ENCODE data around the gene NPEPPS.
"Not testable (repeated sequence)": the region's sequence is repeated elsewhere in the genome, so short reads cannot be mapped to it uniquely, and the experiment has no call there.

DNA sequence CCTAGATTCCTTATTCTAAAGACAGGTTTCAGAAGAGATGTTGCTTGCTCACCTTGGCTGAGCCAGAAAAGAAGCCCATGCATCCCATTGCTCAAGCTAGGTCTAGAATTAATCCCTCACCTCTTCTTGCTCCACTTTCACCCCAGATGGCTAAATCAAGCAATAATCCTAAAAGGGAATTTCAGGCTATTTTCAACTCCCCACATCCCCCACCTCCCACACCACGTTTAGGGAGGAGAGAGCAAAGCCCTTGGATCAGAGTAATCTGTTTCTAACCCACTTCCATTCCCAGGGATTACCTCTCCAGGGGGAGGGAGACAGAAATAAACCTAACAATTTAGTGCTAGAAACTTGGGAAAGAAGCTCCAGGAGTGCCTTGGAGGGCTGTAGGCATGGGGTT lies 31.8 kb upstream of the NPEPPS start:
- TF ChIP-seq, protein P1, sequence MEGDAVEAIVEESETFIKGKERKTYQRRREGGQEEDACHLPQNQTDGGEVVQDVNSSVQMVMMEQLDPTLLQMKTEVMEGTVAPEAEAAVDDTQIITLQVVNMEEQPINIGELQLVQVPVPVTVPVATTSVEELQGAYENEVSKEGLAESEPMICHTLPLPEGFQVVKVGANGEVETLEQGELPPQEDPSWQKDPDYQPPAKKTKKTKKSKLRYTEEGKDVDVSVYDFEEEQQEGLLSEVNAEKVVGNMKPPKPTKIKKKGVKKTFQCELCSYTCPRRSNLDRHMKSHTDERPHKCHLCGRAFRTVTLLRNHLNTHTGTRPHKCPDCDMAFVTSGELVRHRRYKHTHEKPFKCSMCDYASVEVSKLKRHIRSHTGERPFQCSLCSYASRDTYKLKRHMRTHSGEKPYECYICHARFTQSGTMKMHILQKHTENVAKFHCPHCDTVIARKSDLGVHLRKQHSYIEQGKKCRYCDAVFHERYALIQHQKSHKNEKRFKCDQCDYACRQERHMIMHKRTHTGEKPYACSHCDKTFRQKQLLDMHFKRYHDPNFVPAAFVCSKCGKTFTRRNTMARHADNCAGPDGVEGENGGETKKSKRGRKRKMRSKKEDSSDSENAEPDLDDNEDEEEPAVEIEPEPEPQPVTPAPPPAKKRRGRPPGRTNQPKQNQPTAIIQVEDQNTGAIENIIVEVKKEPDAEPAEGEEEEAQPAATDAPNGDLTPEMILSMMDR (IDR thresholded peaks at IDR 0.05; ENCODE audit: extremely low read depth in 1 of 2, insufficient read depth in 1 of 2, low read depth in 1 of 2, low read length in 2 of 2), result not testable (repeated sequence)
- TF ChIP-seq FOS (IDR thresholded peaks at IDR 0.05; ENCODE audit: borderline replicate concordance, insufficient read depth, low read length); JUN (IDR thresholded peaks at IDR 0.05; ENCODE audit: borderline replicate concordance, insufficient read depth, insufficient read length, low read depth); POLR2AphosphoS5 (IDR thresholded peaks at IDR 0.05; ENCODE audit: insufficient read depth, low read depth, low read length); EZH2 (IDR thresholded peaks at IDR 0.05; ENCODE audit: borderline replicate concordance, low read depth, low read length, severe bottlenecking); POLR2A (IDR thresholded peaks at IDR 0.05; ENCODE audit: low read depth, low read length); GATA2 (IDR thresholded peaks at IDR 0.05; ENCODE audit: insufficient read depth, insufficient read length, low read depth, low read length); MYC (IDR thresholded peaks at IDR 0.05; ENCODE audit: low read depth, low read length): not testable (repeated sequence)
- TF ChIP-seq, protein P2, sequence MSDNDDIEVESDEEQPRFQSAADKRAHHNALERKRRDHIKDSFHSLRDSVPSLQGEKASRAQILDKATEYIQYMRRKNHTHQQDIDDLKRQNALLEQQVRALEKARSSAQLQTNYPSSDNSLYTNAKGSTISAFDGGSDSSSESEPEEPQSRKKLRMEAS (IDR thresholded peaks at IDR 0.05; ENCODE audit: insufficient read depth, insufficient read length), result not testable (repeated sequence)

All from endothelial cell of umbilical vein (primary cell).